ENCODE data around the gene PIMREG.

The PIMREG gene

GRCh38 chr17:6489016-6489550, 44.8 kb downstream of the PIMREG start:
- no peak overlapping the region for H3K9ac ChIP-seq (ENCODE audit: low read depth in 1 of 2, low read length in 2 of 2)
- no peaks in the 10 kb centered on the region for H3K9me3 ChIP-seq (ENCODE audit: control insufficient read depth in 1 of 2, low read length in 2 of 2)
- no peaks in the 10 kb centered on the region for H3K36me3 ChIP-seq (ENCODE audit: control insufficient read depth in 1 of 2, insufficient read depth in 2 of 2, low read length in 2 of 2)
- no peaks in the 10 kb centered on the region for H3K27me3 ChIP-seq (ENCODE audit: control insufficient read depth in 1 of 2, insufficient read depth in 2 of 2, low read length in 2 of 2)
- H3K4me3 ChIP-seq (ENCODE audit: low read depth in 1 of 2, low read length in 2 of 2), result no peak overlapping the region
- no peaks in the 10 kb centered on the region for H3K4me1 ChIP-seq (ENCODE audit: control insufficient read depth in 1 of 2, insufficient read depth in 2 of 2, low read length in 2 of 2)
- no peak overlapping the region for H3K27ac ChIP-seq (ENCODE audit: low read depth, low read length)

GRCh38 chr17:6491071-6491700, 46.9 kb downstream of the PIMREG start:
- H3K4me3 ChIP-seq (ENCODE audit: low read depth in 1 of 2, low read length in 2 of 2), result no peak overlapping the region
- no peaks in the 10 kb centered on the region for H3K9me3 ChIP-seq (ENCODE audit: control insufficient read depth in 1 of 2, low read length in 2 of 2)
- no peaks in the 10 kb centered on the region for H3K4me1 ChIP-seq (ENCODE audit: control insufficient read depth in 1 of 2, insufficient read depth in 2 of 2, low read length in 2 of 2)
- H3K27me3 ChIP-seq (ENCODE audit: control insufficient read depth in 1 of 2, insufficient read depth in 2 of 2, low read length in 2 of 2), result no peaks in the 10 kb centered on the region
- H3K27ac ChIP-seq (ENCODE audit: low read depth, low read length), result no peak overlapping the region
- no peak overlapping the region for H3K9ac ChIP-seq (ENCODE audit: low read depth in 1 of 2, low read length in 2 of 2)
- H3K36me3 ChIP-seq (ENCODE audit: control insufficient read depth in 1 of 2, insufficient read depth in 2 of 2, low read length in 2 of 2), result no peaks in the 10 kb centered on the region

DNA sequence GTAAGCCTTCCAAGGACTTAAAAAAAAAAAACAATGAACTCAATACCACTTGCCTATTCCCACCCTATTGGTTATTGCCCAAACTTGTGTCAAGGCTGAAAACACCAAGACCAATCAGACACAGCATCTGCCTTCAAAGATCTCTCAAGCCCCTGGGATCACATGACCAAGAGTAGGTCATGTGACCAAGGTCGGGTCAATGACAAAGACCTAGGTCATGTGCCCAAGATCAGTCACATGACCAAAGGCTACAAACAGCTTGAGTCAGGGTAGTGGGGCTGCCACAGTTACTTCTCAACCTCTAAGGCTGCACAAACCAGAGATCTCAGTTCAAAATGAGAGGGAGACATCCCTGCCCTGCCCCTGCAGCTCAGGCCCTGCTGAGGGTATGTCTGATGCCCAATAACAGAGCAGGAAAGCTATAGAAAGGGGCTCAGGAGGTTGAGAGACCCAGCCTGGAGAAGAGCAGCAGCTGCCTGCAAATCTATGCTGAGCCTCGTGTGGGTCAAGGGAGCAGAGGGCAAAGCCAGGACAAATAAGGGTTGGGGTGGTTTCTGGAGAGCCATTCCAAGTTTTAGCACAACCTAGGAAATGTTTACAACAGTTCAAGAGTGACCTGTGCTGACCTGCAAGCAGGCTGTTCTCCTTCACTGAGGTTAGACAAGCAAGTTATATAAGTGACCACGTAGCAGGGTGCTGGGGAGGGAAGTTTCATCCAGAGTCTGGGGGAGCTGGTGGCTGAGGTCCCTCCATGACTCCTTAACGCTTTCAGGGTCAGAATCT, 48.8 kb downstream of the PIMREG start:
- Histone ChIP-seq H3K9me3 (ENCODE audit: control insufficient read depth in 1 of 2, low read length in 2 of 2) (no peaks in the 10 kb centered on the region), H3K36me3 (ENCODE audit: control insufficient read depth in 1 of 2, insufficient read depth in 2 of 2, low read length in 2 of 2) (no peaks in the 10 kb centered on the region), H3K27me3 (ENCODE audit: control insufficient read depth in 1 of 2, insufficient read depth in 2 of 2, low read length in 2 of 2) (peaks cover 0 to 3% of the 10 kb centered on the region in 2 donors), H3K27ac (ENCODE audit: low read depth, low read length) (no peak overlapping the region), H3K4me3 (ENCODE audit: low read depth in 1 of 2, low read length in 2 of 2) (no peak overlapping the region), H3K4me1 (ENCODE audit: control insufficient read depth in 1 of 2, insufficient read depth in 2 of 2, low read length in 2 of 2) (peaks cover 0 to 5% of the 10 kb centered on the region in 2 donors), H3K9ac (ENCODE audit: low read depth in 1 of 2, low read length in 2 of 2) (no peak overlapping the region)

GRCh38 chr17:6494239-6494941, 50.1 kb downstream of the PIMREG start:
- H3K36me3 ChIP-seq (ENCODE audit: control insufficient read depth in 1 of 2, insufficient read depth in 2 of 2, low read length in 2 of 2), result no peaks in the 10 kb centered on the region
- no peak overlapping the region for H3K27ac ChIP-seq (ENCODE audit: low read depth, low read length)
- peaks cover 0 to 5% of the 10 kb centered on the region in 2 donors for H3K4me1 ChIP-seq (ENCODE audit: control insufficient read depth in 1 of 2, insufficient read depth in 2 of 2, low read length in 2 of 2)
- H3K4me3 ChIP-seq (ENCODE audit: low read depth in 1 of 2, low read length in 2 of 2), result no peak overlapping the region
- H3K27me3 ChIP-seq (ENCODE audit: control insufficient read depth in 1 of 2, insufficient read depth in 2 of 2, low read length in 2 of 2), result peaks cover 0 to 7% of the 10 kb centered on the region in 2 donors
- H3K9ac ChIP-seq (ENCODE audit: low read depth in 1 of 2, low read length in 2 of 2), result no peak overlapping the region
- H3K9me3 ChIP-seq (ENCODE audit: control insufficient read depth in 1 of 2, low read length in 2 of 2), result no peaks in the 10 kb centered on the region

DNA sequence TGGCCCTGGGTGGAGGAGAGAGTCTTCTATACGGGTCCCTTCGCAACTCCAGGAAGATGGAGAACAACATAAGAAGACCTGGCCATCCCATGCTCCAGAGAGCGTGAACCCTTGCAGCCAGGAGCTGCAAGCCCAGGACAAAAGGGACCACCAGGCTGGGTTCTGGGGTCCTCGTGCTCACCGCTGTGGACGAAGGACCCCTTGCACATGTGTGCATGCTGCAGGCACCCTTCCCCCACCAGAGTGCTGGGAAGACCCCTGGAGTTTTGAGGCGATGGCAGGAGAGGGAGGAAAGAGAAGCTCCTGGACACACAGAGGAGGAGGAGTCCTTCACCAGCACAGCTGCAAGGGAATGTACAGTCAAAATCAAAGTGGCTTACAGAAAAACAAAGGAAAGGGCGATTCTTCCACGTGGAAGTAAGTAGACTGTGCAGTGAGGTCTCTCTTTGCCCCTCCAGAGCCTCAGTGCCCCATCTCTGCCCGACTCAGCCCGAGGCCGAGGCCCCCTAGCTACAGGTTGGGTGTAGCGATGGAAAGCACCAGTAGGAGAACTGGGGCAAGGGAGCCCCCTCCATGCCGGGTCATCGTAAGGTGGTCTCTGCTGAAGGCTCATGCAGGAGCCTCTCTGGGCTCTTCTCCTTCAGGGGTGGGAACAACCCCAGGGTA, 51.3 kb downstream of the PIMREG start:
- Histone ChIP-seq H3K27ac (ENCODE audit: low read depth, low read length) (no peak overlapping the region), H3K36me3 (ENCODE audit: control insufficient read depth in 1 of 2, insufficient read depth in 2 of 2, low read length in 2 of 2) (no peaks in the 10 kb centered on the region), H3K27me3 (ENCODE audit: control insufficient read depth in 1 of 2, insufficient read depth in 2 of 2, low read length in 2 of 2) (peaks cover 0 to 7% of the 10 kb centered on the region in 2 donors), H3K4me3 (ENCODE audit: low read depth in 1 of 2, low read length in 2 of 2) (no peak overlapping the region), H3K4me1 (ENCODE audit: control insufficient read depth in 1 of 2, insufficient read depth in 2 of 2, low read length in 2 of 2) (peaks cover 0 to 5% of the 10 kb centered on the region in 2 donors), H3K9ac (ENCODE audit: low read depth in 1 of 2, low read length in 2 of 2) (no peak overlapping the region), H3K9me3 (ENCODE audit: control insufficient read depth in 1 of 2, low read length in 2 of 2) (no peaks in the 10 kb centered on the region)

DNA sequence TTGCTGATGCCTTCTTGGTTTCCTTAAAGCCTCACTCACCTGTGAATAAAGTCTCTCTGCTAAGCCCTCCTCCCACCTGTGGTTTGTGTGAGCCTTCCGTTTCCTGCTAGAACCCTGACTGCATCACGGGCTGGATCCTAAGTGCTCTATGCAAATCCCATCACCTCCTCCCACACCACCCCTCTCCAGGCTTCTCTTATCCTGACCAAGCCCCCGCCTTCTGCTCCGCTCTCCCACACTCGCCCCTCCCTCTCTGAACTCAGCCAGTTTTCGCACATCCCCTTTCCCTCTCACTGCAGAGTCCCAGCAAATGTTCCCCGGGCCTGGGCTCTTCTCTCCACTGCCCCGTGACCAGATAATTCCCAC, 51.8 kb downstream of the PIMREG start:
- no peak overlapping the region for H3K27ac ChIP-seq (ENCODE audit: low read depth, low read length)
- H3K4me1 ChIP-seq (ENCODE audit: control insufficient read depth in 1 of 2, insufficient read depth in 2 of 2, low read length in 2 of 2), result peaks cover 0 to 5% of the 10 kb centered on the region in 2 donors
- no peaks in the 10 kb centered on the region for H3K9me3 ChIP-seq (ENCODE audit: control insufficient read depth in 1 of 2, low read length in 2 of 2)
- H3K4me3 ChIP-seq (ENCODE audit: low read depth in 1 of 2, low read length in 2 of 2), result no peak overlapping the region
- peaks cover 0 to 7% of the 10 kb centered on the region in 2 donors for H3K27me3 ChIP-seq (ENCODE audit: control insufficient read depth in 1 of 2, insufficient read depth in 2 of 2, low read length in 2 of 2)
- no peaks in the 10 kb centered on the region for H3K36me3 ChIP-seq (ENCODE audit: control insufficient read depth in 1 of 2, insufficient read depth in 2 of 2, low read length in 2 of 2)
- H3K9ac ChIP-seq (ENCODE audit: low read depth in 1 of 2, low read length in 2 of 2), result no peak overlapping the region

GRCh38 chr17:6496640-6497441, 52.6 kb downstream of the PIMREG start:
- peaks cover 0 to 5% of the 10 kb centered on the region in 2 donors for H3K4me1 ChIP-seq (ENCODE audit: control insufficient read depth in 1 of 2, insufficient read depth in 2 of 2, low read length in 2 of 2)
- H3K36me3 ChIP-seq (ENCODE audit: control insufficient read depth in 1 of 2, insufficient read depth in 2 of 2, low read length in 2 of 2), result no peaks in the 10 kb centered on the region
- no peak overlapping the region for H3K4me3 ChIP-seq (ENCODE audit: low read depth in 1 of 2, low read length in 2 of 2)
- H3K27me3 ChIP-seq (ENCODE audit: control insufficient read depth in 1 of 2, insufficient read depth in 2 of 2, low read length in 2 of 2), result peaks cover 0 to 7% of the 10 kb centered on the region in 2 donors
- no peaks in the 10 kb centered on the region for H3K9me3 ChIP-seq (ENCODE audit: control insufficient read depth in 1 of 2, low read length in 2 of 2)
- no peak overlapping the region for H3K9ac ChIP-seq (ENCODE audit: low read depth in 1 of 2, low read length in 2 of 2)
- H3K27ac ChIP-seq (ENCODE audit: low read depth, low read length), result no peak overlapping the region

DNA sequence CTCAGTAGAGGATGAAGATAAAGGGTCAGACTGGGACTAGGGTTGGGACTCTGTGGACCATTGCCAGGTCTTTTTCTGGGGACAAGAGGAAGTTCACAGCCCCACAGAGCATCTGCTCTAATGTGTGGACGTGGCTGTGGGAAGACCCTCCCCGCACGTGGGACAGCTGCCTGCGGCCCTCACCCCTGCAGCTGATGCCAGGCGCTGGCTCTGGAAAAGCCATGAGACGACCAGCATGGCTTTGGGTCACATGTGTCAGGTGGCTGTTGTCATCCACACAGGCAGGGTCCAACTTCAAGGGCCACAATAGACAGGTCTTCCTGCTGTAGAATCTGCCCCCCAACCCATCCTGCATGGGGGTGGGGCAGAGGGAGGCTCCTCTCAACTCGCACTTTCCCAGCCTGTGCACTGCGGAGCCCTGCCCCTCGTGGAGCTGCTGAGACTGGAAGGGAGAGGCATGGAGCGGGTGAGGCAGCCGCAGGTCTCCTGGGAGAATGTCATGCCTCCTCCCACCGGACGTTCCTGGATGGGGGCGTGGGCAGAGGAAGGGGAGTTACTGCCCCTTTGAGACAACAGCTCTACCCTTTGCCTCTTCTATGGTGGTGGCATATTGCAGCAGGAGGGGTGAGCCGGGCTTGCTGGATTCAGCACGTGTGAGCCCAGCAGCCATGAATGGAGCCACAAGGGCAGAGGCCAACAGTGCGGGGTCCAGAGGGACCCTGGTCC, 53.4 kb downstream of the PIMREG start:
- H3K9me3 ChIP-seq (ENCODE audit: control insufficient read depth in 1 of 2, low read length in 2 of 2), result no peaks in the 10 kb centered on the region
- H3K4me3 ChIP-seq (ENCODE audit: low read depth in 1 of 2, low read length in 2 of 2), result no peak overlapping the region
- no peak overlapping the region for H3K9ac ChIP-seq (ENCODE audit: low read depth in 1 of 2, low read length in 2 of 2)
- H3K27ac ChIP-seq (ENCODE audit: low read depth, low read length), result no peak overlapping the region
- no peaks in the 10 kb centered on the region for H3K36me3 ChIP-seq (ENCODE audit: control insufficient read depth in 1 of 2, insufficient read depth in 2 of 2, low read length in 2 of 2)
- peaks cover 0 to 5% of the 10 kb centered on the region in 2 donors for H3K4me1 ChIP-seq (ENCODE audit: control insufficient read depth in 1 of 2, insufficient read depth in 2 of 2, low read length in 2 of 2)
- peaks cover 0 to 7% of the 10 kb centered on the region in 2 donors for H3K27me3 ChIP-seq (ENCODE audit: control insufficient read depth in 1 of 2, insufficient read depth in 2 of 2, low read length in 2 of 2)

- H3K4me3 ChIP-seq (ENCODE audit: low read depth in 1 of 2, low read length in 2 of 2), result no peak overlapping the region
- H3K9ac ChIP-seq (ENCODE audit: low read depth in 1 of 2, low read length in 2 of 2), result no peak overlapping the region
- peaks cover 0 to 7% of the 10 kb centered on the region in 2 donors for H3K27me3 ChIP-seq (ENCODE audit: control insufficient read depth in 1 of 2, insufficient read depth in 2 of 2, low read length in 2 of 2)
- H3K9me3 ChIP-seq (ENCODE audit: control insufficient read depth in 1 of 2, low read length in 2 of 2), result no peaks in the 10 kb centered on the region
- no peaks in the 10 kb centered on the region for H3K36me3 ChIP-seq (ENCODE audit: control insufficient read depth in 1 of 2, insufficient read depth in 2 of 2, low read length in 2 of 2)
- no peak overlapping the region for H3K27ac ChIP-seq (ENCODE audit: low read depth, low read length)
- peaks cover 0 to 5% of the 10 kb centered on the region in 2 donors for H3K4me1 ChIP-seq (ENCODE audit: control insufficient read depth in 1 of 2, insufficient read depth in 2 of 2, low read length in 2 of 2)
These were observed 54.1 kb downstream of the PIMREG start for GRCh38 chr17:6498356-6498755.

All from duodenal mucosa (tissue), 2 donors.